ENCODE measurements around the gene F10.

DNA sequence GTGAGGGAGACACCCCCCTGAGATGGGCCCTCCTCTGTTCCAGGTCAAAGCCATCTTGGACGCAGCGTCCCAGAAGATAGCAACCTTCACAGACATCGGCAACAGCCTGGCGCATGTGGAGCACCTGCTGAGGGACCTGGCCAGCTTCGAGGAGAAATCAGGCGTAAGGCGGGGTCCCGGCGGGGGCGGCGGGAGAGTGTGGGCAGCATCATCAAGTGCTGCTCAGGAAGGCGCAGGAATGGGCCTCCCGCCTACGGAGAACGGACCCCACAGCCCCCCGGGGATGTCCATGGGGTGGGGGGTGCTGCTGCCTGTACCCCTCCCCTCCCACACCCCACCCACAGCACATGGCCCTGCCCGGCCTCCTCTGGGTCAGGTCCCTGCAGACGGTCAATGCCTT lies 48.2 kb upstream of the F10 start:
- TF ChIP-seq MXI1 (IDR thresholded peaks at IDR 0.05; ENCODE audit: low read depth, low read length) = no peak
- TF ChIP-seq FOXJ3 (CRISPR knock-in tag; IDR thresholded peaks at IDR 0.05) = no peak
- TF ChIP-seq MEF2A (IDR thresholded peaks at IDR 0.05; ENCODE audit: borderline replicate concordance, low read depth) = no peak
- TF ChIP-seq, protein P1, sequence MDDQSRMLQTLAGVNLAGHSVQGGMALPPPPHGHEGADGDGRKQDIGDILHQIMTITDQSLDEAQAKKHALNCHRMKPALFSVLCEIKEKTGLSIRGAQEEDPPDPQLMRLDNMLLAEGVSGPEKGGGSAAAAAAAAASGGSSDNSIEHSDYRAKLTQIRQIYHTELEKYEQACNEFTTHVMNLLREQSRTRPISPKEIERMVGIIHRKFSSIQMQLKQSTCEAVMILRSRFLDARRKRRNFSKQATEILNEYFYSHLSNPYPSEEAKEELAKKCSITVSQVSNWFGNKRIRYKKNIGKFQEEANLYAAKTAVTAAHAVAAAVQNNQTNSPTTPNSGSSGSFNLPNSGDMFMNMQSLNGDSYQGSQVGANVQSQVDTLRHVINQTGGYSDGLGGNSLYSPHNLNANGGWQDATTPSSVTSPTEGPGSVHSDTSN (IDR thresholded peaks at IDR 0.05) = no peak
- TF ChIP-seq POLR2AphosphoS5 (IDR thresholded peaks at IDR 0.05; ENCODE audit: low read depth, low read length) = no peak
- no peak for TF ChIP-seq EZH2phosphoT487 (IDR thresholded peaks at IDR 0.05; ENCODE audit: borderline replicate concordance, low read depth)
- TF ChIP-seq CTCF (IDR thresholded peaks at IDR 0.05) = no peak
- no peak for TF ChIP-seq EP300 (IDR thresholded peaks at IDR 0.05; ENCODE audit: borderline replicate concordance in 1 of 2, low read depth in 1 of 2, low read length in 1 of 2)
- no peak for TF ChIP-seq RFX5 (IDR thresholded peaks at IDR 0.05; ENCODE audit: low read length)
- TF ChIP-seq CHD2 (IDR thresholded peaks at IDR 0.05; ENCODE audit: low read length, partially characterized antibody) = no peak
- TF ChIP-seq RCOR1 (IDR thresholded peaks at IDR 0.05; ENCODE audit: low read length) = no peak
- TF ChIP-seq SMC3 (IDR thresholded peaks at IDR 0.05; ENCODE audit: low read depth, low read length) = no peak
- TF ChIP-seq TCF12 (IDR thresholded peaks at IDR 0.05) = no peak
- no peak for TF ChIP-seq TAF1 (IDR thresholded peaks at IDR 0.05; ENCODE audit: borderline replicate concordance, low read depth, low read length)
